Measurements from ENCODE around the gene WNT5A.

DNA sequence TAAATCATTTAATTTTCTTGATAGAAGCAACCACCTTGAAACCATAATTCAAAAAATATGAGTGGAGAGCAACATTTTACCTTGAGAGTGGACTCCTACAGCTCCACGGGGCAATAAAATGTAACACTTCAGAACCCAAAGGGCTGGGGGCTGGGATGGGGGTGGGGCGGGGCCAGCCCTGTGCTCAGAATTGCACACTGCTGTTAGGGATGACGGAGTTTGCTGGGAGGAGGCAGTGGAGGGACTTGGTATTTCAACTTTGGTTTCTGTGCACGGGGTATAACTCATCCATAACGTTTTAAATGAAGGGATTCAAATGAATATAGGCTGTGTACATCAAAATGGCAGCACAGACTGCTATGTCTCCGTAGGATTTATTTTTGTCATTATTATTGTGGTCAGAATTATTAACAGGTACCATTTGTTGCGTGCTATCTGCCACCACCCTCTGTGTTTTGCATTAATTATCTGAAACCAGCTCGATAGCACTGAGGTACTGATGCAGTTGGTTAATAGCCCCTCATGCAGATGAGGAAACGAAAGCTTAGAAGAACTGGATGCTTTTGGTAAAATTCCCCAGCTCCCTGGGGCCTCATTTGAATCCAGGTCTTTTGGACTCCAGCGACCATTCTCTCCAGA lies 29.4 kb upstream of the WNT5A start:
- TF ChIP-seq GABPB1 (CRISPR knock-in tag; IDR thresholded peaks at IDR 0.05) = no peak
- no peak for TF ChIP-seq POLR2A (conservative IDR thresholded peaks at IDR 0.05)
- TF ChIP-seq, protein P1, sequence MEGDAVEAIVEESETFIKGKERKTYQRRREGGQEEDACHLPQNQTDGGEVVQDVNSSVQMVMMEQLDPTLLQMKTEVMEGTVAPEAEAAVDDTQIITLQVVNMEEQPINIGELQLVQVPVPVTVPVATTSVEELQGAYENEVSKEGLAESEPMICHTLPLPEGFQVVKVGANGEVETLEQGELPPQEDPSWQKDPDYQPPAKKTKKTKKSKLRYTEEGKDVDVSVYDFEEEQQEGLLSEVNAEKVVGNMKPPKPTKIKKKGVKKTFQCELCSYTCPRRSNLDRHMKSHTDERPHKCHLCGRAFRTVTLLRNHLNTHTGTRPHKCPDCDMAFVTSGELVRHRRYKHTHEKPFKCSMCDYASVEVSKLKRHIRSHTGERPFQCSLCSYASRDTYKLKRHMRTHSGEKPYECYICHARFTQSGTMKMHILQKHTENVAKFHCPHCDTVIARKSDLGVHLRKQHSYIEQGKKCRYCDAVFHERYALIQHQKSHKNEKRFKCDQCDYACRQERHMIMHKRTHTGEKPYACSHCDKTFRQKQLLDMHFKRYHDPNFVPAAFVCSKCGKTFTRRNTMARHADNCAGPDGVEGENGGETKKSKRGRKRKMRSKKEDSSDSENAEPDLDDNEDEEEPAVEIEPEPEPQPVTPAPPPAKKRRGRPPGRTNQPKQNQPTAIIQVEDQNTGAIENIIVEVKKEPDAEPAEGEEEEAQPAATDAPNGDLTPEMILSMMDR (IDR thresholded peaks at IDR 0.05 in 2 of 3, conservative IDR thresholded peaks at IDR 0.05 in 1 of 3; ENCODE audit: insufficient read depth in 2 of 3, low read depth in 1 of 3, low read length in 3 of 3) = no peak
- TF ChIP-seq RFX5 (IDR thresholded peaks at IDR 0.05; ENCODE audit: low read depth, low read length) = no peak
- no peak for TF ChIP-seq FOXJ3 (CRISPR knock-in tag; IDR thresholded peaks at IDR 0.05)
- no peak for TF ChIP-seq NFE2L1 (tag; IDR thresholded peaks at IDR 0.05; ENCODE audit: borderline replicate concordance, low read depth)
- TF ChIP-seq, protein P2, sequence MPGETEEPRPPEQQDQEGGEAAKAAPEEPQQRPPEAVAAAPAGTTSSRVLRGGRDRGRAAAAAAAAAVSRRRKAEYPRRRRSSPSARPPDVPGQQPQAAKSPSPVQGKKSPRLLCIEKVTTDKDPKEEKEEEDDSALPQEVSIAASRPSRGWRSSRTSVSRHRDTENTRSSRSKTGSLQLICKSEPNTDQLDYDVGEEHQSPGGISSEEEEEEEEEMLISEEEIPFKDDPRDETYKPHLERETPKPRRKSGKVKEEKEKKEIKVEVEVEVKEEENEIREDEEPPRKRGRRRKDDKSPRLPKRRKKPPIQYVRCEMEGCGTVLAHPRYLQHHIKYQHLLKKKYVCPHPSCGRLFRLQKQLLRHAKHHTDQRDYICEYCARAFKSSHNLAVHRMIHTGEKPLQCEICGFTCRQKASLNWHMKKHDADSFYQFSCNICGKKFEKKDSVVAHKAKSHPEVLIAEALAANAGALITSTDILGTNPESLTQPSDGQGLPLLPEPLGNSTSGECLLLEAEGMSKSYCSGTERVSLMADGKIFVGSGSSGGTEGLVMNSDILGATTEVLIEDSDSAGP (CRISPR knock-in tag; IDR thresholded peaks at IDR 0.05) = no peak
- TF ChIP-seq, protein P3, sequence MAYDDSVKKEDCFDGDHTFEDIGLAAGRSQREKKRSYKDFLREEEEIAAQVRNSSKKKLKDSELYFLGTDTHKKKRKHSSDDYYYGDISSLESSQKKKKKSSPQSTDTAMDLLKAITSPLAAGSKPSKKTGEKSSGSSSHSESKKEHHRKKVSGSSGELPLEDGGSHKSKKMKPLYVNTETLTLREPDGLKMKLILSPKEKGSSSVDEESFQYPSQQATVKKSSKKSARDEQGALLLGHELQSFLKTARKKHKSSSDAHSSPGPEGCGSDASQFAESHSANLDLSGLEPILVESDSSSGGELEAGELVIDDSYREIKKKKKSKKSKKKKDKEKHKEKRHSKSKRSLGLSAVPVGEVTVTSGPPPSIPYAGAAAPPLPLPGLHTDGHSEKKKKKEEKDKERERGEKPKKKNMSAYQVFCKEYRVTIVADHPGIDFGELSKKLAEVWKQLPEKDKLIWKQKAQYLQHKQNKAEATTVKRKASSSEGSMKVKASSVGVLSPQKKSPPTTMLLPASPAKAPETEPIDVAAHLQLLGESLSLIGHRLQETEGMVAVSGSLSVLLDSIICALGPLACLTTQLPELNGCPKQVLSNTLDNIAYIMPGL (CRISPR knock-in tag; IDR thresholded peaks at IDR 0.05) = no peak

All from K562 (cell line).